NCI-H2196 (cell line): ENCODE results near the gene ANXA6.
A peak's percentile ranks its signal among the peaks of the same experiment; 100 is the strongest.

Experiments
- DNase-seq: peaks from one replicate; lab custom pipeline; 2025; ENCODE audit not compliant: unreplicated experiment; lab: John Stamatoyannopoulos, UW

ANXA6 gene

DNA sequence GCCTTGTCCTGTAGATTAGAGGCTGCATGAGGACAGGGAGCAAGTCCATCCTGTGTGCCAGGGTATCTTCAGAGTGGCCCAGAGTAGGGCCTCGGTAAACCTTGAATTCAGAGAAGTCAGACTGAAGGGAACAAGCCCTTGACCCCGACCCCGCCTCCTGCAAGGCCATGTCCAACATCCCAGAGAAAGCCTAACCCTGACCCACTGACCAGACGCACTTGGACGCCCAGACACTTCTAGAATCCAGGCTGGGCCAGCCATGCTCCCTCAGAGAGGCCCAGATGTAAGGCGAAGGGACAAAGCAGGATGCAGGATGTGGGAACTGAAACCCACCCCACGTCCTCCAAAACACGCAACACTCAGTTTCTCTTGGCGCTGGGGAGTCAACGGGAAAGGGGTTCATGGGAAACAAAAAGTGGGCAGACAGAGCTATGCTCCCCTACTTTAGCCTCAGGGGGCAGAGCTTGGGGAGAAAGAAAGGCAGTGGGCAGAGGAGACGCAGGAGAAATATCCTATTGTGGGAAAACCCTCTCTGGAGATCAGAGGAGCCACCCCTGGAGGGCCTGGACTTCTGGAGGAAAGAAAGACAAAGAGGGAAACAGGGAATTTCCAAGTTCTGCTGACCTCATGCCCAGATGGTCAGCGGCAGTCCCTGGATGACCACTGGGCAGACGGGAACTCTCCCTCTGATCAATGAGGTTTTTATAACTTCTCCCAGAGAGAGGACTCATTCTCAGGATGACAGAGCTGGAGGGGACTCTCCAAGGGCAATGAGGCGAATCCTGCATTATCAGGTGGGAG is 89.7 kb downstream of the ANXA6 start:
- no peak for DNase-seq

DNA sequence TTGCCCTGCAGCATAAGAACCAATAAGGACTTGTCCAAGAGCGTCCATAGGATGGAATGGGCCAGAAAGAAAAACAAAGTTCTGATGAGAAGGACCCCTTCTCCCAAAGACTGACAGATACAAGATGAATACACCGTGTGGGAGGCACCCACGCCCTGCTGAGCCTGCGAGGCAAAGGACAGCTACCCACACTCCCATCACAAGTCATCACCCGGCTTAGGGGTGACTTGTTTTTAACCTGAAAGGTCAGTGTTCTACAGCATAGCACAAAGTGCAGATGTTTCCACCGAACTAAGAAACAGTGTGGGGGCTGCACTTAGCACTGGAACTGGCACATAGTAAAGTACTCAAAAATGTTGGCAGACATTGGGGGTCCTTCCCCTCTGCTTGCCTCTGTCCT is 90.7 kb downstream of the ANXA6 start:
- no peak for DNase-seq

DNA sequence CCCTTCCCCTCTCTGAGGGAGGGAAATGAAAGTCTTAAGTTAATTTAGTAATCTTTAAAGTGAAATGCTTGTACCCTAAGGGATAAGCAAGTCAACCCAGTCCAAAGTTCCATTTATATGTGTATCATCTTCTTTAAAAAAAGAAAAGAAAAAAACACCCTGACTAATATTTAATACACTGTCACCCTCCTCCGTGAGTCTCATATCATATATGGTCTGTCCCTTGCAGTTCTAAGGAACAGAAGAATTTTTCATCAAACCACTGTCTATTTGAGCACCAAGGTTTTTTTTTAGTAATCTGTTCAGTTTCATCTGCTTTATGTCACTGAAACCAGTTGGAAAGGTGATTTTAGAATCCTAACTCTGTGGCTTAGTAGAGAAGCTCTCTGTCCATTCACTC is 92.0 kb downstream of the ANXA6 start:
- no peak for DNase-seq

DNA sequence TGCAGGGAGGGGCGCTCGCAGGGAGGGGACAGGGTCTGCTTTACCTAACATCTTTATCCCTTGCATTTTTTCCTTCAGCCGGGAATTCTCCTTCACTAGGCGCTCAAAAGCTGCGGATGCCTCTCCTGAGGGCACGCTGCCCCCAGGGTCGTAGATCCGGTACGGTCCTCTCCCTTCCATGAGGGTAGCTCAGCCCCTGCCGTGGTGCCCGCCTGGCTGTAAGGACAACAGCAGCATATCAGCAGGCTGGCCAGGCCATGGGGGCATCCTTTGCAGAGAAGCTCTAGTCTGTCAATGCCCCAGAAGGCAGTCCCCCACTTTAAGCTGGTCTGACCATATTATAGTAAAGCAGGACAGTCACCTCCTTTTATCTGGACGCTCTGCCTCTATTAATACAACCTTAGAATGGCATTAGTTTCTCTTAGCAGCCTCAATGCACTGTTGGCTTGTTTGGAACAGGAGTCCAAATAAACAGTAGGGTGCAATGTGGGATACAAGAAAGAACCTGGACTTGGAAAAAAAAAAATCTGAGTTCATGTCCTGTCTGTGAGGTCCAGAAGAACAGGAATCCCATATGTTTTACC is 92.6 kb downstream of the ANXA6 start:
- DNase-seq = no peak

DNA sequence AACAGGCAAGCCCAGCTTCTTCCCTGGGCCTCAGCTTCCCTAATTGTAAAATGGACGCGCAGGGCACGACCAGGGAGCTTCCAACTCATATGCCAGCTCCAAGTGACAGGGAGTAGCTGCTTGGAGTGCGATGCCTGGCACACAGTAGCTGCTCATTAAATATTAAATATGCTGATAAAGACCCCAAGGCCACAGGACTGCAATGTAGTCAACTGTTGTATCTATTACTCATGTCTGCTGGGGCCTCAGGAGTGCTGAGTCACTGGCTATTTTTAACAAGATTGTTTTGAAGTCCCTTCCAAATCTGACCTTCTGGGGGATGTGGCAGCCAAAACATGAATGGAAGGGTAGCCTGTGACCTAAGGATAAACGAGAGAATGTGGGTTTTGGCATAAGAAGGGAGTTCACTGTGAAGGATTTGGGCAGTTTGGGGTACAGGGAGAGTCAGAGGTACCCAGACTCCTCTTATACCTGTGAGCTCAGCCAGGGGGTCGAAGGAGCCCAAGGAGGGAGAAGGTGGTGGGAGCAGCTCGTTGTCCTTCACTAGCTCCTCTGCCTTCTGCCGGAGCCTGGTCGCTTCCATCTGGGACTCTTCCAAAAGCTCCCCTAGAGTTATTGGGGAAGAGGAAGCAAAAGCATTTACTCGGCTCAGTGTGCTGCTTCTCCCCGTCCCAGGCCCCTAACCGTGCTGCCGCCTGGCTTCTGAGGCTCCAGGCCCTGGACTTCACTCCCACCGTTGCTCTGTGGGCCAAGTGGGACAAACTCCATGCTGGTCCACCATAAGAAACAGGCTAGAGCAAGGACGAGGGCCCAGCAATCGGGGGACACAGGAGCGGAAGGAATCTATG is 94.2 kb downstream of the ANXA6 start:
- no peak for DNase-seq

DNA sequence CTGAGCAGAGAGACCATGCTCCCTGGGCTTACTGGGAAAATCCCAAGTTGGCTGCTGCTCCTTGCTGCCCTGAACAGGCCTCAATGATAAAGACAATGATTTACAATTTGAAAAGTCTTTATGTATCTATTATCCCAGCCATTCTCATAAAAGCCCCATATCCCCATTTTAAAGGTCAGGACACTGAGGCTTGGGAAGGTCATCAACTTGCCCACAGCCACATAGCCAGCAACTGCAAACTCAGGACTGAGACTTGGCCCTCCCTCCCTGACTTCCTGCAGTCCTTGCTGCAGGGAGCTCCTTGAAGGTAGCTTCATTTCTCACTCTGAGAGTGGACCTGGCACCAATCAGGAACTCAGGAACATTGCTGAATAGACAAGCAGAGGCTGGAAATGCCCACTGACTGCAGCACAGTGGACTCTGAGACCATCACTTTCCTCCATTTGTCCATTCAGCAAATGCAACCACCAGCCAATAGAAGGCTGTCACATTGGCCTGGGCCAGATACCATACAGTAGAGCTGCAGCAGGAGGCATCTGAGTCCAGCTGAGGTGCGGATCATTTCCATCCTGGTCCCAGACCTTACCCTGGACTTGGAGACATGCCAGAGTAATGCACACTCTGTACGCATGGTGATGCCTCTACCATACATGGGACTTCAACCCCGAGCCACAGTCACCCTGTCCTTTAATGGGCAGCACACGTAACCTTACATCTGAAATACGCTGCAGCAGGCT is 95.0 kb downstream of the ANXA6 start:
- DNase-seq = no peak

DNA sequence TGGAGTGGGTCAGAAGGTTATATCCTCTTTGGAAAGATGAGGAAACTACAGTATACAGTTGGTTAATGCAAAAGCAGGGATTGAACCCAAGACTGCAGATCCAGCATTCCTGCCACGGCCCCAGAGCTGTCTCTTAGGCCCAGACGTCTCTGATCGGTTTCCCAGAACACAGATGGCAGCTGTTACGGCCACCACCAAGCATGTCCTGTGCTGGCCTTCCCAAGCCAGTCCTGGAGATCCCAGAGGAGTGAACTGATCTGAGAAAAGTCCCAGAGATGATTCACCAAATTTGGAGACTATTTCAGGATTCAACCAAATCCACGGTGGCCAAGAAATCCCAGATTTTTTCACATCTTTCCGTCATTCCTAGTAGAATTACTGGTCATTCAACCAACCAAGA is 96.8 kb downstream of the ANXA6 start:
- no peak for DNase-seq

DNA sequence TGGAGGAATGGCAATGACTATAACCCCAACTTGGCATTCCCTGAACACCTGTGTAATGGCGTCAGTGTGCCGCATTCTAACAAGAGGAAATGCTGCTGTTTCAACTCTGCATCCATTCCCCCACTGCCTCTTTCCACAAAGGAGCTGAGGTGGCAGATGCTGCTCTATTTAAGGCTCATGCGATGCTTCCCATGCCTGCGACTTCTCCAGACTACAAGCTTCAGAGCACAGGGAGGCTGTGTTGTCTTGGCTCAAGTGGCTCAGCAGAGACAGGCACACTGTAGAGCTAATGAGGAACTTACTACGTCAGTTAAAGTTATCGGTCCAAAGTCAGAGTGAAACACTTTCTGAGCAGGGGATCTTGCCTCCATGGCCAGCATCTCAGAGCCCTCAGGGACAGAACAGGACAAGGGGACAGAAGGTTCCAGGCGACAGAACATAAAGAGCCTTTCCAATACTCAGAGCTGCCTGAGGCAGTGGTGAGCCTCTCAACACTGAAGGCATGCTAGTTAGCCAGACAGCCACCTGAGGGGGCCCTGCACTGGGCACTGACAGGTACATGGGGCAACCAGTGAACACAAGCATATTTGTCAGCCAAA is 98.6 kb downstream of the ANXA6 start:
- DNase-seq = no peak

DNA sequence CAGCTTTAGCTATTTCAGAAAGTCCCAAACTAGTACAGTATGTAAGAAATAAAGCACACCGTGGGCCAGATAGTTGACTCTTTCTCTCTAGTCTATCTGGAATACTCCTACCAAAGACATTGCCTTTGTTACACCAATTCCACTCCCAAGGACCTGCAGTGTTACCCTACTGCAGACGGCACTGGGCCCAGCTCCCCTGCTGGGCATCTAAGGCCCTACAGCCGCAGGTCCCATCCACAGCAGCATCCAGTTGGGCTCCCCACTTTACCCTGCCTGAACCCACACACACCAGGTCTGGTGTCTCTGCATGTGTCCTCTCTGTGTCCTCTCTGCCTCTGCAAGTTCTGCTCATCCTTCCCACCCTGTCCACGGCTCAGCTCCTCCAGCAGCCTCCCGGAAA is 99.3 kb downstream of the ANXA6 start:
- DNase-seq = no peak

DNA sequence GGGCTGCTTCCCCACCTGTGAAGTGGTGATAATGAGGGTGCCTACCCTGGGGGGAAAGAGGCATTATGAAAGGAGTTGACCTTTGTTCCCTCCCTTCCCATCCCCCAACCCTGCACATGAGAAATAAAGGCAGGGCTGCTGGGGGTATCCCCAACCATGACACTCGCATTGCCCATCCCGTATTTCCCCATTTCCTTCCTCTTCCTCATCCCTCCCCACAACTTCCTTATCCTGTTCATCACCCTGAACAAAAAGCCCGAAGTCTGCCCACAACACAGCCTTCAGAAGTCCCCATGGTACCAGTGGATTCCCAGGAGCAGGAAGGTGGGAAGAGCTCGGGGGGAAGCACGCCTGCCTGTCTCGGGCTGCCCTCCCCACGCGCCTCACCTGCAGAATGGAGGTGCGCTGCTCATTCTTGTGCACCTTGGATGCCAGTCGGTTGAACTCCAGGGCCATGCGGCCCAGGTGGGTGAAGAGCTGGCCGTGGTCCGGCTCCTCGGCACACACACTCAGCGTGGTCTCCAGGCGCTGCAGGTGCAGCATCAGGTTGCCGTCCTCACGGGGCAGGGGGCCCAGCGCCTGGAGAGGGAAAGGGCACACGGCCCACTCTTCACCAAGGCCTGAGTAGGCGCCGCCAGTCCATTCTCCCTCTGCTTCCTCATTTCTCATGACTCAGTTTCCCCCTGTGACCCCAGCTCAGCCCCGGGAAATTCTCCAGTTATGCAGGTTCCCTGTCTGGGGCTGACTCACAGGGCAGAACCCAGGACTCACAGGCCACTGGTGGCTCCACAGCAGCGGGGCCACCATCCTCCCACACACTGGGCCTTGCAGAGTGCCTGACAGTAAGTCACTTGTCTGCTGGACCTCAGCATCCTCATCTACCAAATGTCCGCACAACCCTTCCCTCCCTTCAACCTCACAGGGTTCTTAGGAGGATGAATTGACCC is 100.9 kb downstream of the ANXA6 start:
- DNase-seq = no peak

DNA sequence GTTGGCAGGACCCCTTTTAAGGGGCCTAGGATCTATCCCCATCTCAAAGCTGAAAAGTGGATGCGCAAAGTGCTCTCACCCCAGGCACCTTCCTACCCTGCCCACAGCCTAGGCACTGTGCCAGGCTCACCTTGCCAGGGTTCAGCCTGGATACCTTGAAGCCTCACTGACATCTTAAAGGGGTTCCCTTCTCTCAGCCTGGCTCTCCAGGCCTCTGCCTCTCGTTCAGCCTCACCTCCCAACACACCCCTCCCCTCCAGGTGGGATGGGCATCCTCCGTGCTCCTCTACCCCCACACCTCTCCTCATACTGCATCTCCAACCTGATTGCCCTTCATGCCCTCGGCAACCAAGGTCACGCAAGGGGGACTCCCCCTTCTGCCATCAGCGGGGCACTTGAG is 102.2 kb downstream of the ANXA6 start:
- no peak for DNase-seq

DNA sequence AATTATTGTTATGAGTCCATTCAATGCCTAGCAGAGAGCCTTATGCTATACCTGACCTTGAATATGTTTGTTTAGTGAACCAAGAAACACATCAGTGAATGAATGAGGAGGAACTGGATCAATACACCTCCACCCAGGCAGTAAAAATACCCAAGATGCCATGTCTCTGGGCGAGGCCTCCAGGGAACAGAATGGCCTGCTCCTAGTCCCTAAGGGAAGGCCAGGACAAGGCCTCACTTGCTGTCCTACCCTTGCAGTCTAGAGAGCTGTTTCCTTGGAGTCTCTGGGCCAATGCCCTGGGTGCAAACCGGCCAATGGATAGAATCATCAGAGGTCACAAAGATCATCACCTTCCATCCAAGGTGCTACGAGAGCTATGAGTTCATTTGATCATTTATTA is 102.9 kb downstream of the ANXA6 start:
- DNase-seq = no peak

DNA sequence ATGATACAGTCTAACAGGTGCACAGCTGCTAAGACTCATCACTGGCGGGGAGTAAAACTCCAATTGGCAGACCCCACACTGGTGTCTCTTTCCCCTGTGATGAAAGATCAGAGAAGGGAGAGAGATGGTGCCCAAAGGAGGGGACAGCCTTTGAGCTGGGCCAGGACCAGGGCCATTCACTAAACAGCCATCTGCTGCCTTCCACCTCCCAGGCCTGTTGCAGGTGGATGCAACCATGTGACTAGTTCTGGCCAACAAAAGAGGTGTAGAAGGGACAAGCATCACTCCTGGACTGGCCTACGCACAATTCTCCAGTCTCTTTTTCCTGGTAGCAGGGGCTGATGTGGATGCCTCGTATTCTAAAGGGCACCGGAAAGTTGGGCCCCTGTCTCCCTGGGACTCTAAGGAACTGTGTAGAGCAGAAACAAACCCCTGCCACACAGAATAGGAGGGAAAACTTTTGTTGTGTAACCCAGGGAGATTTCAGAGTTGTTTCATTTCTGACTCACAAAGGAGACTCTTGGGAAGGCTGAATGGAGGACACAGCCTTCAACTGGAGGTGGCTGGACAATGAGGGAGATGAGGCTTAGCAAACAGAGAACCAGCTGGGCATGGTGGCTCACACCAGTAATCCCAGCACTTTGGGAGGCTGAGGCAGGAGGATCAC is 103.7 kb downstream of the ANXA6 start:
- DNase-seq = no peak

DNA sequence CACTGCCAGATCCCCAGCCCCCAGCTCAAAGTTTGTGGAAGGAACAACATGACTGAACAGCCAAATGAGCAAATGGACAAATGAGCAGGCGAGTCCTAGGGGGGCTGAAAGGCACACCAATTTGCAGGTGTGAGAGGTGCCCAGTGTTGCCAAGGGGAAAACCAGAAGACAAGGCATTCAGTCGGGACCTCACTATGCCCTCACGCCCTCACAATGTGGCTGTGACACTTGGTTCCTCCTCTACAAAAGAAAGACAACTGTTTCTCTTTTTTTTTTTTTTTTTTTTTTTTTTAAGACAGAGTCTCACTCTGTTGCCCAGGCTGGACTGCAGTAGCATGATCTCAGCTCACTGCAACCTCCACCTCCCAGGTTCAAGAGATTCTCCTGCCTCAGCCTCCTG is 104.7 kb downstream of the ANXA6 start:
- no peak for DNase-seq

DNA sequence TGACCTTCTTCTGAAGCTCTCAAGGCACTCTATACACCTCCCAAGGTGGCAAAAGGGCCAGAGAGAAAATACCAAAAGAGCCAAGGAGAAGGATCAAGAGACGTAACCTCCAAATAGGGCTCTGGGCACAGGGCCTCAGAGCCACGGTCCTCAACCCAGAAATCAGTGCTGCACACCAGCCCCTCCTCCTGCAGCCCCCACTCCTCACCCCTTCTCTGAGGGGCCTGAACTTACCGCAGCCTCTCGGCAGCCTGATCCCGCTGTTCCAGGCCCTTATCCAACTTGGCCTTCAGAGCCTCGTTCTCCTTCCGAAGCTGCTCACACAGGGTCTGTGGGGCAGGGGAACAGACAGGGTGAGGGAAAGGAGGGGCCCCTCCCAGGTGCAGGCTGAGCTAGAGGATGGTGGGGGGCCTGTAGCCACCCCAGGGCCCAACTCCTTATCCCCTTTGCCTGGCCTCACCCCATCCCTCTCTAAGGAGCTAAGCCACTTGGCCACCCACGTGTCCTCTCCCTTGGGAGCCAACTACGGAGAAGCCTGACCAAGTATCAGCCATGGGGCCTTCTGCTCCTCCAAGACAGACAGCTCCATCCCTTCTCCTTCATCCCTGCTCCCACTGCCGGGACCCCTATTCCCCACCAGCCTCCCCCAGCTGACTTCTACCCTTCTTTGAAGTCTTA is 105.5 kb downstream of the ANXA6 start:
- DNase-seq = no peak

DNA sequence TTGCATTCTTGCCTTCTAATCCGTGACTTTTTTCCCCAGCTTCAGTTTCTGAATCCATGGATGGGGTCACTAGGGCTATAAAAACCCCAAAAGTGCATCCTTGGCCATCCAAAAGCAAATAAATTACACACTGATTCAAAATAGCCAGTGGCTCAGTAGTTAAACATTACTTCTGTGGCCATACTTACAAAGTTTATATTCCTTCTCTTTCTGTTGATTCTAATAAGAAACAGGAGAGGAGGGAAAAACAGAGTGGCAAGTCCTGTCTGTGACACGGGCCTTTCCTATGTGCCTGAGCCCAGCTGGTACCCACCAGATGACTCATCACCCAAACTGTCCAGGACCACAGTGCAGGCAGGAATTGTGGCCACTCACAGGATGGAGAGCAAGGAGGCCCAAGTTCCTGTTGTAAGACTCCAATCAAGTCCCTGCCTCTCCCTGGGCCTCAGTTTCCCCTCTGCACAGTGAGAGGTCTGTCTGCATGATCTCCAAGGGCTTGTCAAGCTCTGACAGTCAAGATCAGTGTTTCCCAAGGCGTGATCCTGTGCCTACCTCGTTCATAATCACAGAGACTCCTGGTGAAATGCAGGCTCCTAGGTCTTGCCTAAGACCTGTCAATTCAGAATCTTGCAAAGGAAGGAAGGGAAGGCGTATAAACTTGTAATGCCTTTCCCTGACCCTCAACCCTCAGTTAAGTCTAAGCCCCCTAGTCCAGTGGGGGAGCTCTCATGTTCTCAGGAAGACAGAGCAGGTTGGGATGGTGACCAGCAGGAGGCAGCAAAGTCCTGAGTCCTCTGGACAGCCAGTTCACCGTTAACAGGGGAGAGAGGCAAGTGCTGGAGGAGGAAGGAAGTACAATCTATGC is 106.3 kb downstream of the ANXA6 start:
- DNase-seq = peak; percentile 56
